Keratinocyte (primary cell): ENCODE data around the gene DEGS2.

Experiments
- EZH2 ChIP-seq: IDR thresholded peaks from one replicate; pipeline ENCODE4 v1.6.1; 2012; ENCODE audit warnings: inconsistent platforms, mild to moderate bottlenecking, low read length, moderate library complexity
- TF ChIP-seq, protein P1 (sequence below), 3 experiments: IDR thresholded peaks in 1 of 3; conservative IDR thresholded peaks in 1 of 3; optimal IDR thresholded peaks in 1 of 3; 2 replicates in 2 of 3; 3 replicates in 1 of 3; pipeline versions ENCODE3 to v1.5.1; 2011; ENCODE audit warnings: low read length in 3 of 3, mild to moderate bottlenecking in 3 of 3, moderate library complexity in 2 of 3, control low read depth in 1 of 3, inconsistent platforms in 1 of 3; ENCODE audit not compliant: insufficient read depth in 2 of 3; ENCODE audit errors: extremely low read depth in 1 of 3

DNA sequence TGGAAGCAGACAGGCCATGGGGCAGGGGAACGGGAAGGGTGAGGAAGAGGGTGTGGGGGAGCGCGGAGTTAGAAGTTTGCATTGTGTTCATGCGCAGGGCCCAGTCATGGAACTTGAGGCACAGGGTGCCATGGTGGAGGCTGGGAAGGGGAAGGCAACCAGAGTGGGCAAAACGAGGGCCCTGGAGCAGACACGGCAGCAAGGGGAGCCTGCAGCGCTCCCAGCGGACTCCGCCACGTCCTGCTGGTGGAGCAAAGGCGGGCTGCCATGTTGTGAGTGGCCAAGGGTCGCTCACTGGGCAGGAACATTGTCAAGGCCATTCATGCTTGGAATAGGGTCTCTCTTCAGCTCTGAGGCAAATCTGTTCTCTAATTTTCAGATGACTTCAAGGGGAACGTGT, 20.5 kb downstream of the DEGS2 start:
- TF ChIP-seq, protein P1, sequence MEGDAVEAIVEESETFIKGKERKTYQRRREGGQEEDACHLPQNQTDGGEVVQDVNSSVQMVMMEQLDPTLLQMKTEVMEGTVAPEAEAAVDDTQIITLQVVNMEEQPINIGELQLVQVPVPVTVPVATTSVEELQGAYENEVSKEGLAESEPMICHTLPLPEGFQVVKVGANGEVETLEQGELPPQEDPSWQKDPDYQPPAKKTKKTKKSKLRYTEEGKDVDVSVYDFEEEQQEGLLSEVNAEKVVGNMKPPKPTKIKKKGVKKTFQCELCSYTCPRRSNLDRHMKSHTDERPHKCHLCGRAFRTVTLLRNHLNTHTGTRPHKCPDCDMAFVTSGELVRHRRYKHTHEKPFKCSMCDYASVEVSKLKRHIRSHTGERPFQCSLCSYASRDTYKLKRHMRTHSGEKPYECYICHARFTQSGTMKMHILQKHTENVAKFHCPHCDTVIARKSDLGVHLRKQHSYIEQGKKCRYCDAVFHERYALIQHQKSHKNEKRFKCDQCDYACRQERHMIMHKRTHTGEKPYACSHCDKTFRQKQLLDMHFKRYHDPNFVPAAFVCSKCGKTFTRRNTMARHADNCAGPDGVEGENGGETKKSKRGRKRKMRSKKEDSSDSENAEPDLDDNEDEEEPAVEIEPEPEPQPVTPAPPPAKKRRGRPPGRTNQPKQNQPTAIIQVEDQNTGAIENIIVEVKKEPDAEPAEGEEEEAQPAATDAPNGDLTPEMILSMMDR (optimal IDR thresholded peaks at IDR 0.05 in 1 of 3, IDR thresholded peaks at IDR 0.05 in 1 of 3, conservative IDR thresholded peaks at IDR 0.05 in 1 of 3; ENCODE audit: extremely low read depth in 1 of 3, insufficient read depth in 2 of 3, low read length in 3 of 3): no peak
- no peak for TF ChIP-seq EZH2
